ENCODE data around the gene KIF14. TPM values are rescaled to one million over a fixed set of nuclear protein-coding genes. Genes with fewer than 3 reads are reported as not detected.

Gene KIF14
- total and polyA plus RNA-seq, 2 experiments from 2014 or later, result 13.3 to 23.2 TPM

DNA sequence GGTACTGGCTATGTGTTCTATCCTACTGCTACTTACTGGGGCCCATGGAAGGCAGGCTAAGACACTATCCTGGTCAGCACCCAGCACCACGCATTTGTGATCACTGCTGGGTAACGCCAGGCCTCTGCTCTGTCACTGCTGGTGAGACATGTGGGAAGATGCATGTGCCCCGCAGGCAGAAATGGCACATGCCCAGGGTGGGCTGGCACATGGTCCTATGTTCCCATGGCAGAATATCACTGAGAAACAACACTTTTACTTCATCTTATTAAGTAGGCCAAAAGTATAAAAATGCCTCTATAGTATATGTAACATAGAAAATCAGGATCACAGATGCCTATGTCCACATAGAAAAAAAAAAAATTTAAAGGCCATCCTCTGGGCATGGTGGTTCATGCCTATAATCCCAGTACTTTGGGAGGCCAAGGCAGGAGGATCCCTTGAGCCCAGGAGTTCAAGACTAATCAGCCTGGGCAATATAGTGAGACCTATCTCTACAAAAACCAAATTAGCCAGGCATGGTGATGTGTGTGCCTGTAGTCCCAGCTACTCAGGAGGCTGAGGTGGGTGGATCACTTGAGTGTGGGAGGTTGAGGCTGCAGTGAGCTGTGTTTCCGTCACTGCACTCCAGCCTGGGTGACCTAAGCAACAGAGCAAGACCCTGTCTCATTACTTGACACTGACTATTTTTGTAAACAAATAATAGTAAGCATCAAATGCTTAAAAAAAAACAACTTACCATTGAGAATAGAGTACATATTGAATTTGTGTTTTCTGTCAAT lies 37.7 kb upstream of the KIF14 start:
- H3K27ac Mint-ChIP-seq, result no peak overlapping the region
- H3K4me3 ChIP-seq, result no peak overlapping the region
- no peak overlapping the region for H3K4me2 ChIP-seq
- H3K4me1 Mint-ChIP-seq, result peaks cover 12% of the 10 kb centered on the region
- TF ChIP-seq ZNF114 (CRISPR knock-in tag; IDR thresholded peaks at IDR 0.05) (no peak), CREB1 (CRISPR knock-in tag; IDR thresholded peaks at IDR 0.05; ENCODE audit: low read depth) (no peak), JUNB (IDR thresholded peaks at IDR 0.05; ENCODE audit: unreplicated experiment) (no peak), EZH2phosphoT487 (IDR thresholded peaks at IDR 0.05; ENCODE audit: unreplicated experiment) (no peak), POLR2AphosphoS5 (IDR thresholded peaks at IDR 0.05; ENCODE audit: low read depth) (no peak), ZNF331 (CRISPR knock-in tag; IDR thresholded peaks at IDR 0.05; ENCODE audit: low read depth) (no peak), STAT1 (IDR thresholded peaks at IDR 0.05; ENCODE audit: unreplicated experiment) (no peak), NANOG (IDR thresholded peaks at IDR 0.05; ENCODE audit: borderline replicate concordance) (no peak), EZH2 (IDR thresholded peaks at IDR 0.05; ENCODE audit: low read depth, unreplicated experiment) (no peak)
- TF ChIP-seq, protein P1, sequence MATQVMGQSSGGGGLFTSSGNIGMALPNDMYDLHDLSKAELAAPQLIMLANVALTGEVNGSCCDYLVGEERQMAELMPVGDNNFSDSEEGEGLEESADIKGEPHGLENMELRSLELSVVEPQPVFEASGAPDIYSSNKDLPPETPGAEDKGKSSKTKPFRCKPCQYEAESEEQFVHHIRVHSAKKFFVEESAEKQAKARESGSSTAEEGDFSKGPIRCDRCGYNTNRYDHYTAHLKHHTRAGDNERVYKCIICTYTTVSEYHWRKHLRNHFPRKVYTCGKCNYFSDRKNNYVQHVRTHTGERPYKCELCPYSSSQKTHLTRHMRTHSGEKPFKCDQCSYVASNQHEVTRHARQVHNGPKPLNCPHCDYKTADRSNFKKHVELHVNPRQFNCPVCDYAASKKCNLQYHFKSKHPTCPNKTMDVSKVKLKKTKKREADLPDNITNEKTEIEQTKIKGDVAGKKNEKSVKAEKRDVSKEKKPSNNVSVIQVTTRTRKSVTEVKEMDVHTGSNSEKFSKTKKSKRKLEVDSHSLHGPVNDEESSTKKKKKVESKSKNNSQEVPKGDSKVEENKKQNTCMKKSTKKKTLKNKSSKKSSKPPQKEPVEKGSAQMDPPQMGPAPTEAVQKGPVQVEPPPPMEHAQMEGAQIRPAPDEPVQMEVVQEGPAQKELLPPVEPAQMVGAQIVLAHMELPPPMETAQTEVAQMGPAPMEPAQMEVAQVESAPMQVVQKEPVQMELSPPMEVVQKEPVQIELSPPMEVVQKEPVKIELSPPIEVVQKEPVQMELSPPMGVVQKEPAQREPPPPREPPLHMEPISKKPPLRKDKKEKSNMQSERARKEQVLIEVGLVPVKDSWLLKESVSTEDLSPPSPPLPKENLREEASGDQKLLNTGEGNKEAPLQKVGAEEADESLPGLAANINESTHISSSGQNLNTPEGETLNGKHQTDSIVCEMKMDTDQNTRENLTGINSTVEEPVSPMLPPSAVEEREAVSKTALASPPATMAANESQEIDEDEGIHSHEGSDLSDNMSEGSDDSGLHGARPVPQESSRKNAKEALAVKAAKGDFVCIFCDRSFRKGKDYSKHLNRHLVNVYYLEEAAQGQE (IDR thresholded peaks at IDR 0.05; ENCODE audit: unreplicated experiment), result no peak
- TF ChIP-seq, protein P2, sequence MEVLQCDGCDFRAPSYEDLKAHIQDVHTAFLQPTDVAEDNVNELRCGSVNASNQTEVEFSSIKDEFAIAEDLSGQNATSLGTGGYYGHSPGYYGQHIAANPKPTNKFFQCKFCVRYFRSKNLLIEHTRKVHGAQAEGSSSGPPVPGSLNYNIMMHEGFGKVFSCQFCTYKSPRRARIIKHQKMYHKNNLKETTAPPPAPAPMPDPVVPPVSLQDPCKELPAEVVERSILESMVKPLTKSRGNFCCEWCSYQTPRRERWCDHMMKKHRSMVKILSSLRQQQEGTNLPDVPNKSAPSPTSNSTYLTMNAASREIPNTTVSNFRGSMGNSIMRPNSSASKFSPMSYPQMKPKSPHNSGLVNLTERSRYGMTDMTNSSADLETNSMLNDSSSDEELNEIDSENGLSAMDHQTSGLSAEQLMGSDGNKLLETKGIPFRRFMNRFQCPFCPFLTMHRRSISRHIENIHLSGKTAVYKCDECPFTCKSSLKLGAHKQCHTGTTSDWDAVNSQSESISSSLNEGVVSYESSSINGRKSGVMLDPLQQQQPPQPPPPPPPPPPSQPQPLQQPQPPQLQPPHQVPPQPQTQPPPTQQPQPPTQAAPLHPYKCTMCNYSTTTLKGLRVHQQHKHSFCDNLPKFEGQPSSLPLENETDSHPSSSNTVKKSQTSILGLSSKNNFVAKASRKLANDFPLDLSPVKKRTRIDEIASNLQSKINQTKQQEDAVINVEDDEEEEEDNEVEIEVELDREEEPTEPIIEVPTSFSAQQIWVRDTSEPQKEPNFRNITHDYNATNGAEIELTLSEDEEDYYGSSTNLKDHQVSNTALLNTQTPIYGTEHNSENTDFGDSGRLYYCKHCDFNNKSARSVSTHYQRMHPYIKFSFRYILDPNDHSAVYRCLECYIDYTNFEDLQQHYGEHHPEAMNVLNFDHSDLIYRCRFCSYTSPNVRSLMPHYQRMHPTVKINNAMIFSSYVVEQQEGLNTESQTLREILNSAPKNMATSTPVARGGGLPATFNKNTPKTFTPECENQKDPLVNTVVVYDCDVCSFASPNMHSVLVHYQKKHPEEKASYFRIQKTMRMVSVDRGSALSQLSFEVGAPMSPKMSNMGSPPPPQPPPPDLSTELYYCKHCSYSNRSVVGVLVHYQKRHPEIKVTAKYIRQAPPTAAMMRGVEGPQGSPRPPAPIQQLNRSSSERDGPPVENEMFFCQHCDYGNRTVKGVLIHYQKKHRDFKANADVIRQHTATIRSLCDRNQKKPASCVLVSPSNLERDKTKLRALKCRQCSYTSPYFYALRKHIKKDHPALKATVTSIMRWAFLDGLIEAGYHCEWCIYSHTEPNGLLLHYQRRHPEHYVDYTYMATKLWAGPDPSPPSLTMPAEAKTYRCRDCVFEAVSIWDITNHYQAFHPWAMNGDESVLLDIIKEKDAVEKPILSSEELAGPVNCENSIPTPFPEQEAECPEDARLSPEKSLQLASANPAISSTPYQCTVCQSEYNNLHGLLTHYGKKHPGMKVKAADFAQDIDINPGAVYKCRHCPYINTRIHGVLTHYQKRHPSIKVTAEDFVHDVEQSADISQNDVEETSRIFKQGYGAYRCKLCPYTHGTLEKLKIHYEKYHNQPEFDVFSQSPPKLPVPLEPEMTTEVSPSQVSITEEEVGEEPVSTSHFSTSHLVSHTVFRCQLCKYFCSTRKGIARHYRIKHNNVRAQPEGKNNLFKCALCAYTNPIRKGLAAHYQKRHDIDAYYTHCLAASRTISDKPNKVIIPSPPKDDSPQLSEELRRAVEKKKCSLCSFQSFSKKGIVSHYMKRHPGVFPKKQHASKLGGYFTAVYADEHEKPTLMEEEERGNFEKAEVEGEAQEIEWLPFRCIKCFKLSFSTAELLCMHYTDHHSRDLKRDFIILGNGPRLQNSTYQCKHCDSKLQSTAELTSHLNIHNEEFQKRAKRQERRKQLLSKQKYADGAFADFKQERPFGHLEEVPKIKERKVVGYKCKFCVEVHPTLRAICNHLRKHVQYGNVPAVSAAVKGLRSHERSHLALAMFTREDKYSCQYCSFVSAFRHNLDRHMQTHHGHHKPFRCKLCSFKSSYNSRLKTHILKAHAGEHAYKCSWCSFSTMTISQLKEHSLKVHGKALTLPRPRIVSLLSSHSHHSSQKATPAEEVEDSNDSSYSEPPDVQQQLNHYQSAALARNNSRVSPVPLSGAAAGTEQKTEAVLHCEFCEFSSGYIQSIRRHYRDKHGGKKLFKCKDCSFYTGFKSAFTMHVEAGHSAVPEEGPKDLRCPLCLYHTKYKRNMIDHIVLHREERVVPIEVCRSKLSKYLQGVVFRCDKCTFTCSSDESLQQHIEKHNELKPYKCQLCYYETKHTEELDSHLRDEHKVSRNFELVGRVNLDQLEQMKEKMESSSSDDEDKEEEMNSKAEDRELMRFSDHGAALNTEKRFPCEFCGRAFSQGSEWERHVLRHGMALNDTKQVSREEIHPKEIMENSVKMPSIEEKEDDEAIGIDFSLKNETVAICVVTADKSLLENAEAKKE (CRISPR knock-in tag; IDR thresholded peaks at IDR 0.05), result no peak
- TF ChIP-seq, protein P3, sequence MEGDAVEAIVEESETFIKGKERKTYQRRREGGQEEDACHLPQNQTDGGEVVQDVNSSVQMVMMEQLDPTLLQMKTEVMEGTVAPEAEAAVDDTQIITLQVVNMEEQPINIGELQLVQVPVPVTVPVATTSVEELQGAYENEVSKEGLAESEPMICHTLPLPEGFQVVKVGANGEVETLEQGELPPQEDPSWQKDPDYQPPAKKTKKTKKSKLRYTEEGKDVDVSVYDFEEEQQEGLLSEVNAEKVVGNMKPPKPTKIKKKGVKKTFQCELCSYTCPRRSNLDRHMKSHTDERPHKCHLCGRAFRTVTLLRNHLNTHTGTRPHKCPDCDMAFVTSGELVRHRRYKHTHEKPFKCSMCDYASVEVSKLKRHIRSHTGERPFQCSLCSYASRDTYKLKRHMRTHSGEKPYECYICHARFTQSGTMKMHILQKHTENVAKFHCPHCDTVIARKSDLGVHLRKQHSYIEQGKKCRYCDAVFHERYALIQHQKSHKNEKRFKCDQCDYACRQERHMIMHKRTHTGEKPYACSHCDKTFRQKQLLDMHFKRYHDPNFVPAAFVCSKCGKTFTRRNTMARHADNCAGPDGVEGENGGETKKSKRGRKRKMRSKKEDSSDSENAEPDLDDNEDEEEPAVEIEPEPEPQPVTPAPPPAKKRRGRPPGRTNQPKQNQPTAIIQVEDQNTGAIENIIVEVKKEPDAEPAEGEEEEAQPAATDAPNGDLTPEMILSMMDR (conservative IDR thresholded peaks at IDR 0.05; ENCODE audit: low read depth in 2 of 2), result no peak
- TF ChIP-seq, protein P4, sequence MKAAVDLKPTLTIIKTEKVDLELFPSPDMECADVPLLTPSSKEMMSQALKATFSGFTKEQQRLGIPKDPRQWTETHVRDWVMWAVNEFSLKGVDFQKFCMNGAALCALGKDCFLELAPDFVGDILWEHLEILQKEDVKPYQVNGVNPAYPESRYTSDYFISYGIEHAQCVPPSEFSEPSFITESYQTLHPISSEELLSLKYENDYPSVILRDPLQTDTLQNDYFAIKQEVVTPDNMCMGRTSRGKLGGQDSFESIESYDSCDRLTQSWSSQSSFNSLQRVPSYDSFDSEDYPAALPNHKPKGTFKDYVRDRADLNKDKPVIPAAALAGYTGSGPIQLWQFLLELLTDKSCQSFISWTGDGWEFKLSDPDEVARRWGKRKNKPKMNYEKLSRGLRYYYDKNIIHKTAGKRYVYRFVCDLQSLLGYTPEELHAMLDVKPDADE (IDR thresholded peaks at IDR 0.05), result no peak
- DNase-seq (ENCODE audit: low spot score), result no peak
- peaks cover 44% of the 10 kb centered on the region for H3K36me3 Mint-ChIP-seq (ENCODE audit: low read depth)
- peaks cover 13% of the 10 kb centered on the region for H3K36me3 ChIP-seq (ENCODE audit: insufficient read depth)
- no peak for ATAC-seq
- no peaks in the 10 kb centered on the region for H3K9me2 ChIP-seq (ENCODE audit: insufficient read depth)
- no peaks in the 10 kb centered on the region for H3K27me3 Mint-ChIP-seq (ENCODE audit: insufficient read depth, low read depth, poor library complexity)
- H3K4me1 ChIP-seq (ENCODE audit: insufficient read depth), result peaks cover 9% of the 10 kb centered on the region
- H3K27me3 ChIP-seq (ENCODE audit: insufficient read depth), result no peaks in the 10 kb centered on the region
- peaks cover 7% of the 10 kb centered on the region for H3K79me2 ChIP-seq (replicated peaks; ENCODE audit: insufficient read depth)
- H3K27ac ChIP-seq (ENCODE audit: low read depth), result no peak overlapping the region
- H3F3A ChIP-seq (replicated peaks; ENCODE audit: low read depth), result 0 out of 2 replicates have a peak, but pooled peaks cover 4% of the 10 kb centered on the region
- H2AFZ ChIP-seq, result no peak overlapping the region
- H4K20me1 ChIP-seq (replicated peaks; ENCODE audit: insufficient read depth), result peaks cover 3% of the 10 kb centered on the region; the same call in 1 of the 2 replicates
- H3K4me3 Mint-ChIP-seq, result no peak overlapping the region
- H3K9me3 Mint-ChIP-seq, result no peaks in the 10 kb centered on the region

Data from GM23338 (cell line).